HUDEP-2 (cell line): ENCODE data around the gene MESP2.
"Not testable (repeated sequence)": the region's sequence is repeated elsewhere in the genome, so short reads cannot be mapped to it uniquely, and the experiment has no call there.

ENCODE experiments used
- DNase-seq, 76 experiments: peaks; one replicate each; lab custom pipeline; 2025; ENCODE audit not compliant: unreplicated experiment in 76 of 76; lab: John Stamatoyannopoulos, UW

MESP2 gene

DNA sequence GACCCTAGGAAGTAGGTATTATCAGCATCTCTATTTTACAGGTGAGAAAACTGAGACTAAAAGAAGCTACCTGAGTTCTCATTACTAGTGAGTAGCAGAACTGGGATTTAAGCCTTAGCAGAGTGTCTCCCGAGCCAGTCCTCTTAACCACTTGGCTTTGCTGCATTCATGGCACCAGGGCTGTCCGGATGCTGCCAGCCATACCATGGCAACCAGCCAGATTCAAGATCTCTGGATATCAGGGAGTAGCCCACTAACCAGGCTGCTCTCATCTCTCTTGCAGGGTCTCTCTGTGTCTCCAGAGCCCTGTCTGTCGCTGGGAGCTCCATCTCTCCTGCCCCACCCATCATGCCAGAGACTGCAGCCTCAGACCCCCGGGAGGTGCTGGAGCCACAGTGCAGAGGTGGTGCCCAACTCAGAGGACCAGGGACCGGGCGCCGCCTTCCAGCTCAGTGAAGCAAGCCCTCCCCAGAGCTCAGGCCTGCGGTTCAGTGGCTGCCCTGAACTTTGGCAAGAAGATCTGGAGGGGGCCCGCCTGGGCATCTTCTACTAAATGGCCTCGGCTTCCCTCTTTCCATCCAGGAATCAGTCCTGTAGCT, 1.7 kb downstream of the MESP2 start:
- DNase-seq = peak in 24 of 76 experiments; percentile 8 to 42 (median 22)

DNA sequence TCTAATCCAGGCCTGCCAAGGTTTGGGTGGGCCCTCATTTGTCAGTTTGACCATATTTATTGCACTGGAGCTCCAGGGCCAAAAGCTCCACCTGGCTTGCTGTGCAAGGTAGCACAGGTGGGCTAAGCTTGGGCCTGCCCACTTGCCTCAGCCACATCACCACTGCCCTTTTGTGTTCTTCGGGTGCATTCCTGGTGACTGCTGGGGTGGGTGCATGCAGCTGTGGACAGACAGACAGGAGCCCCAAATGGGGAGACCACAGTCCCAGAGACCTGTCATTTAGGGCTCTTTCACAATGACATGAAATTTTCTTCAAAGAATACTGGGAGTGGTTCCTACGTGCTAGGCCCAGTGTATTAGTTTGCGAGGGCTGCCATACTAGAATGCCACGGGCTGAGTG, 2.7 kb downstream of the MESP2 start:
- no peak for DNase-seq

DNA sequence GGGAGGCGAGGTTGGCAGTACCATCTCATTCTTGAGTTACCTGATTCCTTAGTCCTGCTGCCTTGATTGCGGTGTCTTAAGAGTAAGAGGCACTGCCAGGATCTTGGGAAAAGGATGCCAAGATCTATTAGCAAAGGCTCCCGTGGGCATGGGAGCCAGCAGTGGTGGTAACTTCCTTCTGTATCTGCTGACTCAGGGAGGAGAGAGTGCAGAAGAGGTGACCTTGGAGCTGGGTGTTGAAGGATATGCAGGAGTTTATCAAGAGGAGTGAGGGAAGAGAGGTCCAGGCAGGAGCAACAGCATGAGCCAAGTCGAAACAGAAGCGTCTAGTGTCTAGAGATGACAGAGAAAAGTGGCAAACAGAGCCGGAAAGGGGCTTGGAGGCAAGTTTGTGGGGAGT, 4.5 kb downstream of the MESP2 start:
- no peak for DNase-seq

DNA sequence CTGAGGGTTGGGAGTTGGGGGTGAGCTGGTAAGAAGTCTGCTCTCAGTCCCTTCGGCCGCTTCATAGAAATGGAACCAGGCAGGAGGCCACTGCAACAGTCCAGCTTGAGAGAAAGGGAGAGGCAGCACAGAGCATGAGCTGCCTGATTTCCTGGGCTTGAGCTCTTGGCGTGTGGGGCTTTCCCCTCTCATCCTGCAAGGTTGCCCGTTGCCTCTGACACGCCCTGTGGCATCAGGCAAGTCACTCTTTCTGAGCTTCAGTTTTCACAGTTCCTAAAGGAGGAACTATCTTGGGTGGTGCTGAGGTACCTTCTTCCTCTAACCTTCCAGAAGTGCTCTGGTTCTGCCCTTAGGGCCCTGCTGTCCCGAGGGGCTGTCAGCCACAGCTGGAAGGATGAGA, 4.9 kb downstream of the MESP2 start:
- peak in 4 of 76 experiments; percentile 7 to 21 (median 9) for DNase-seq

DNA sequence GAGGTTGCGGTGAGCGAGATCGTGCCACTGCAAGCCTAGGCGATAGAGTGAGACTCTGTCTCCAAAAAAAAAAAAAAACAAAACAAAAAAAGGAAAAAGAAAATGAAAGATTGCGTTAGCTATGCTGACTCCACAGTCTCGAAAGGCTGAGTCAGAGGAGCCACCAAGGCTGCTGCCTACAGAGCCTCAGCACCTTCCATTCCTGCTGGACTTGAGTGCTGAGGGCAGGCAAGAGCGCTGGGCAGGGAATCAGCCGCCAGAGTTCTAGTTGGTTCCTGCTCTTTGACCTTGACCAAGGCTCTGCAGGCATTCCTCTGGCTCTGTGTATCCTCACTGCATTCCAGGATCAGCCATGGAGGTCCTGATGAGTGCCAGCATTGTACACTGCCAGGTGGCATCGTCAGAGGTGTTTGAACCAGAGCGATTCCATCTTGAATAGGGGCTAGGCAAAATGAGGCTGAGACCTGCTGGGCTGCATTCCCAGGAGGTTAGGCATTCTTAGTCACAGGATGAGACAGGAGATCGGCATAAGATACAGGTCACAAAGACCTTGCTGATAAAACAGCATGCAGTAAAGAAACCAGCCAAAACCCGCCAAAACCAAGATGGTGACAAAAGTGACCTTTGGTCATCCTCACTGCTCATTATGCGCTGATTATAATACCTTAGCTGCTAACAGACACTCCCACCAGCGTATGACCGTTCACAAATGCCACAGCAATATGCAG, 5.9 kb downstream of the MESP2 start:
- DNase-seq = no peak

DNA sequence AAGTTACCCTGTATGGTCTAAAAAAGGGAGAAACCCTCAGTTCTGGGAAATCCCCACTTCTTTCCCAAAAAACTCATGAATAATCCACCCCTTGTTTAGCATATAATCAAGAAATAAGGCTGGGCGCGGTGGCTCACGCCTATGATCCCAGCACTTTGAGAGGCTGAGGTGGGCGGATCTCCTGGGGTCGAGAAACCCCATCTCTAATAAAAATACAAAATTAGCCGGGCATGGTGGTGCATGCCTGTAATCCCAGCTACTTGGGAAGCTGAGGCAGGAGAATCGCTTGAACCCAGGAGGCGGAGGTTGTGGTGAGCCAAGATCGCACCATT, 6.5 kb downstream of the MESP2 start:
- not testable (repeated sequence) for DNase-seq

DNA sequence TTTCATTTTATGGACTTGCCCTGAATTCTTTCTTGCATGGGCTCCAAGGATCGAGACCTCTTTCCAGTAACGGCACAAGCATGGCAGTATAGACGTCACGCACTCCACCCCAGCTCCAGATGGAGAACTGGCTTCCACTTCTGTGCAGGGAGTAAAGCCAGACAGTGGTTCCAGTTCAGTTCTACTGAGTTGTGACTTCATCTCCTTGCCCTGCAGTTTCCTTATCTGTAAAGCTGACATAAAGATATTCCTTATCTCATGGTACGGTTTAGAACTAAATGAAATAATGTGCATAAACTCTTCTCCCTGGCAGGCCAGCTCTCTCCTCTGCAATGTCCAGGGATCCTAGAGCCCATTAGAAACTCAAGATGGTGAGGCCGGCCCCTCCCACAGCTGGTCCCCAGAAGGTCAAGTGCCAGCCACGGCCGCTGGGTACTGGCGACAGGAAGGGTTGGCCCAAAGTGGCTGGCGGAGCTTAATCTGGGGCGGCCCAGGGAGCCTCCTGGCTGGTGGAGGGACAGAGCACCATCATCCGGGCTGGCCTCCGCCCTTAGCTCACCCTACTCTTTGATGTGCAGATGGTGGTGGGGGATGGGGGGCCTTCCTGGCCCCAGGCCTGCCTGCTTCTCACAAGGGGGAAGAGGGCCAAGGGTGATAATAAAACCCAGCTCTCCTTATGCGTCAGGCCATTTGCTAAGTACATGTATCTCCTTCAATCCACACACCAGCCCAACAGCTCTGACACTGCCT, 7.2 kb downstream of the MESP2 start:
- peak in 74 of 76 experiments; percentile 40 to 93 (median 83) for DNase-seq

DNA sequence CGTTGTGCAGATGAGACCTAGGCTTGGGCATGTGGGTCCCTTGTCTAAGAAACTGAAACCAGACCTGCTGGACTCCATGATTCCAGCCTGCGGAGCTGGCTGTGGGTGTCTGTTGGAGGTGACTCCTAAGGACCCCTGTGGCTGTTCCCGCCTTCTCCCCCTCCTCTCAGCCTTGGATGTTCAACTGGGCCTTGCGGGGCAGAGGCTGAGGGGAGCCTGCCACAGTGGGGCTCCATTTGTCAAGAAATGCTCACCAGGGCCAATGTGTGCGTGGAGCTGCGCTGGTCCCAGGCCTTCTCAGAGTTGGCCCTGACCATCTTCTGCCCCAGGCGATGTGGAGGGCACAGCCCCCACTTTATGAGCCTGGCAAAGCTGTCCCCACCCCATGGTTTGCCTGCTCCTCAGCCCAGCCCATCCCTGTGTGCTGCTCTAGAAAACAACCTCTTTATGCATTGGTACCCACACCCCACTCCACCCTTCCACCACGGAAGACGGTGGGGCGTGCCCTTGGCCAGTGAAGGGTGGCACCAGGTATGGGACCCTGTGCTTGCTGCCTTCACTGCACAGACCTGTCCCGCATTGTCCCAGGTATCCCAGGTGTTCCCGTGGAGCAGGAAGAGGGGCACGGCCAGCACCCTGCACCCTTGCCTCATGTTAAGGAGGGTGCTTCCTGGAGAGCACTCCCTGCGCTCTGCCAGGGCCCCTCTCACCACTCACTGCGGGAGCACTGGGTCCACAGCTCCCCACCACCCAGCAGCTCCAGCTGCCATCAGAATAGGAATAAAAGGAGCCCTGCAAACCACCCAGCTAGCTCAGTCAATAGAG, 7.9 kb downstream of the MESP2 start:
- DNase-seq = peak in 1 of 76 experiments; percentile 69

DNA sequence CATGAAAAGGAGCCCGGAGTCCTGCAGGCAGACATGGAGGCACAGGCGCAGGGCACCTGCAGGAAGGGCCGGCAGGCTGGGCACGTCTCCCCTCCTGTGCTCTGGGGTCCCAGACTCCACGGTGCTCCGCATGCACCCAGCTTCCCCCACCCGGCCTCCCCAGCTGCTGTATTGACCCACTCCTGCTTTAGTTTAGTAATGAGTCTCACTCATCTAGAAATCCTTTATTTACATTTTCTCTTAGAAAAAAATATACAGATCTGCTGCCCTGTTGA, 8.5 kb downstream of the MESP2 start:
- no peak for DNase-seq

DNA sequence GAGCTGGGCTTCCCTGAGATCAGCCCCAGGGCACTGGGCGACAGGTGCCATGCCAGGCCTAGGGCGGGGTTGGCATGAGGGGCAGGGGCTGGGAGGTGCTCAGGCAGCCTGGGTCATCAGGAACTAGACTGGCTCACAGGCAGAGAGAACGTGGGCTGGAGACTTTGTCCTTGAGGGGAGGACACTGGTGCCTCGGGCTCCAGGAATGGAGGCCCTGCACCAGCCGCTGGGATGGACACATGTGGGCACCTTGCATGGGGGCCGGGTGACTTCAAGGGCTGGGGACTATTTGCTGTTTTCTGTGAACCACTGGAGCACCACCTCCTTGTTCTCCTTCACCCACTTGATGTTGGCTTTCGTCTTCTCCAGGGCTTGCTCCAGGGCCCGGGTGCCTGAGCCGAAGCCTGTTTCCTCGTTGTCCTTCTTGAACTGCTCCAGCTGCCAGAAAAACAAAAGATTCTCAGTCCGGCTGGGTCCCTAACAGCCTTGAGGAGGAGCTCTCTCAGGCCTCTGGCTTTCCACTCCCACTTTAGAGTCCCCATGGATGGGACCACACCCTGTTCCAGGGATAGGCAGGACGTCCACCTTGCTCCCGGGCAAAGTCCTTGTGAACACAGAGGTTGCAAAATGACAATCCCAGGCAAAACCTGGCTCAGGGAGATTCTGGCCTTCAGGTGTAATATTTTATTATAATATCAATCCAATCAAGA, 9.1 kb downstream of the MESP2 start:
- DNase-seq = no peak

DNA sequence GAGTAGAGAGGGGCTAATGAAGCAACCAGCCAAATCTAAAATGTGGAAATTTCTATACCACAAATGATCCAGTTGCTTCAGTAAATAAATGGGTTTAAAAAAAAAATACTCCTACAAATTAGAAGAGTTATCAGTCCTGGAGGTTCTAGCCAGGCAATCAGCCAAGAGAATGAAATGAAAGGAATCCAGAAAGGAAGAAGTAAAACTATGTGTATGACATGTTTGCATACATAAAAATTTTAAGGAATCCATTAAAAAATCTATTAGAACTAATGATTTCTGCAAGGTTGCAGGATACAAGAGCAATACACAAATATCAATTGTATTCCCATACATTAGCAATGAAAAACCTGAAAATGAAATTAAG, 9.6 kb downstream of the MESP2 start:
- no peak for DNase-seq

DNA sequence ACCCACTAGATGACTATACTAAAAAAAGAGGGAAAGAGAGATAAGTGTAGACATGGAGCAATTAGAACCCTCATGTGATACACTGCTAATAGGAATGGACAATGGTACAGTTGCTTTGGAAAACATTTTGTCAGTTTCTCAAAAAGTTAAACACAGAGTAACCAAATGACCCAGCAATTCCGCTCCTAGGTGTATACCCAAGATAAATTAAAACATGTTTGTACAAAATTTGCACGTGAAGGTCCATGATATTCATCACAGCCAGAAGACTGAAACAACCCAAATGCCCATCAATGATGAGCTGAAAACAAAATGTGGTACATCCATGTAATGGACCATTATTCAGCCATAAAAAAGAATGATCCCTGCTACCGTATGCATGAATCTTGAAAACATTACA, 11.8 kb downstream of the MESP2 start:
- no peak for DNase-seq

DNA sequence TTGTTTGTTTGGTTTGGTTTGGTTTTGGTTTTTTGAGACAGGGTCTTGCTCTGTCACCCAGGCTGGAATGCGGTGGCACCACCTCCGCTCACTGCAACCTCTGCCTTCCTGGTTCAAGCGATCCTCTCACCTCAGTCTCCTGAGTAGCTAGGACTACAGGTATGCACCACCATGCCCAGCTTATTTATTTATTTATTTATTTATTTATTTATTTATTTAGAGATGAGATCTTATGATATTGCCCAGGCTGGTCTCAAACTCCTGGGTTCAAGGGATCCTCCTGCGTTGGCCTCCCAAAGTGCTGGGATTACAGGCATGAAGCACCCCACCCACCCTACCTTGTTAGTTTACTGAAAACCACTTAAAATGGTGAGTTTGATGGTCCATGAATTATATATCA, 12.5 kb downstream of the MESP2 start:
- not testable (repeated sequence) for DNase-seq

DNA sequence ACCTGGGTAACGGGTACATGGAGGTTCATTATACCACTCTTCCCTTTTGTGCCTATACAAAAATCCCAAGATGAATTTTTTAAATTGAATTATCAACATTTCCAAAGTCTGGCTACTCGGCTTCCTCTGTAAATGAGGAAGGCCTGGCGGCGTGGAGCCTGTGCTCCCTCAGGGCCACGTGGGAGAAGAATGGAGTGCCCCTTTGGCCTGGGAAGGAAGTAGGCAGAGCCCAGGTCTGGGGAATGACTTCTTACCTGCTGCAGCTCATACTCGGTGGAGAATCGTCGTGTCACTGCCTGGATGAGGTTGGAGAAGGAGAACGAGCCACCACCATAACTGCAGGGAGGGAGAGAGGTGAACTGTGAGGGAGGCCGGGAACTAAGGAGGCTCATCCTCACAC, 14.1 kb downstream of the MESP2 start:
- no peak for DNase-seq

DNA sequence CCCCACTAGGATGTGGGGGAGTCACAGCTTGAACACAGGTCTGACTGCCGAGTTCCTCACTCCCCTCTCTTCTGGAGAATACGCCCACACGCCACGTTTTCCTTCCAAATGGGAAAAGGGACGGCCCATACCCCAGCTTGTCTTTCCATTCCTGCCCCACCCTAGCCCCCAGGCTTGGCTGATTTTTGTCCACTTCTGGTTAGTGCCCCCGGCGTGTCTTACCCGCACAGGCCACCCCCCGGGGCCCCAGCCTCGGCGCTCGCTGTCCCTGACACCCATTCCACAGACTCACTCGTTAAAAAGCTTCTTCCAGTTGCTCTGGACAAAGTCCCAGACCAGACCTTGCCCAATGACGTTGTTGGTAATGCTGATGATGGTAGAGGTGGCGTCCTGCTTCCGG, 14.5 kb downstream of the MESP2 start:
- DNase-seq = no peak

DNA sequence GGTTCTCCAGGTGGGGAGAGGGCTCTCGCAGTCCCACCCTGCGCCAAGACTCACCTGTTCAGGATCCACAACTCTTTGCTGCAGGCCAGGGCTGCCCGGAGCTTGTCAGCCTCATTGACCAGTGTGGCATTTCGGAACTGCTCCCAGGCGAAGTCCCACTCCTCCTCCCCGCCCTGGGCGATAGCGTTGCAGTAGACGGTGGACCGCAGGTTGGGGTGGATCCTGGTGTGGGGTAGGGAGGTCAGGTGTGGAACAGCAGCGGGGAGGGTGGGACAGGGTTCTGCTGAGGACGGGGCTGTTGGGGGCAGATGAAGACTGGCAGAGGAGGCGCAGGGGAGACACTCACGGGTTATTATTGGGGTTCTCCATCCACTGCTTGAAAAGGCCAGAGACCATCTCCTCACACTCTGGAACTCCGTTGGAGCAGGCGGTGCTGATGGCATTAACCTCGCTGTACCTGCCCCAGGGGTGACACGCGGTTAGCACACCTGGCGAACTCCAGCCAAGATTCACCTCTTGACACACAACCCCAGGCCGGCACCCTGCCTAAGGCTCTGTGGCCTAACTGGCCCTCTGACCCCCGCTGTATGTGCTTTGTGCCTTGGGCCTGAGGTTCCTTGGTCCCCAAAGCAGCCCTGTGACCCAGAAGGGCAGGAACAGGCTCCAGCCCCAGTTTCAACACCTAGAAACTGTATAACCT, 16.1 kb downstream of the MESP2 start:
- DNase-seq = no peak

DNA sequence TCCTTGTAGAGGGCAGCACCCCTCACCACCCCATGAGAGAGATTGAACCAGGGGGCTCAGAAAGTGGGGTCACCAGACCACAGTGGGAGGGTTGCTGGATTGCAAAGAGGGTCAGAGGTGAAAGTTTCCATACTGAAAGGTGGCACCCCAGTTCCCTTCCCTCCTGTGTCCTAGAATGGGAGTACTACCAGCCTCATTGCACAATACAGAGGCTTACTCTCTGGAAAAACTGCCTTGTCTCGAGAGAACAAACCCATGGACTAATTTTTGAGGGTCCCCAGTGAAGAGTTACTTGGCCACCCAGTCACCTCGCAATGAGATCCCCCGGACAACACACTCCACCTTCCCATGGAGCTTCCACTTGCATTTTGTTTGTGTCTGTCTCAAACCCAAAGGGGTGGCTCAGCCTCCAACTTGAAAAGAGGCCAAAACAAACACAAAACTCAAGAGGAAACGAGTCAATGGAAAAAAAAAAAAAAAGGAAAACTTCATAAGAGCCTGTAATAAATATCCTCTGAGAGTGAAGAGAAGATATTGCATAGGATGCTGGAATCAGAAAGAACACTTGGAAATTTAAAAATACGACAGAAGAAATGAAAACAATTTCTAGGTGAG, 18.6 kb downstream of the MESP2 start:
- no peak for DNase-seq

DNA sequence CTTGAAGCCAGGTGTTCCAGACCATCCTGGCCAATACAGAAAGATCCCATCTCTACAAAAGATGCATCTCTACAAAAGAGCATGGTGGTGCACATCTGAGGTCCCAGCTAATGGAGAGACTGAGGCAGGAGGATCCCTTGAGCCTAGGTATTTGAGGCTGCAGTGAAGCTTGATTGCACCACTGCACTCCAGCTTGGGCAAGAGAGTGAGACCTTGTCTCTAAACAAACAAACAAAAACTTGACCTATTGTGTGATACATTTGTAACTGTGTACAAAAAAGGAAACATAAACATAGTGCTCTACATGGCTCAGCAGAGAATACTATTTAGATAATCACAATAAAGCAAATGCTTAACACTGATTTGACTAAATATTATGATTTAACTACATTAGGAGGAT, 19.9 kb downstream of the MESP2 start:
- no peak for DNase-seq

DNA sequence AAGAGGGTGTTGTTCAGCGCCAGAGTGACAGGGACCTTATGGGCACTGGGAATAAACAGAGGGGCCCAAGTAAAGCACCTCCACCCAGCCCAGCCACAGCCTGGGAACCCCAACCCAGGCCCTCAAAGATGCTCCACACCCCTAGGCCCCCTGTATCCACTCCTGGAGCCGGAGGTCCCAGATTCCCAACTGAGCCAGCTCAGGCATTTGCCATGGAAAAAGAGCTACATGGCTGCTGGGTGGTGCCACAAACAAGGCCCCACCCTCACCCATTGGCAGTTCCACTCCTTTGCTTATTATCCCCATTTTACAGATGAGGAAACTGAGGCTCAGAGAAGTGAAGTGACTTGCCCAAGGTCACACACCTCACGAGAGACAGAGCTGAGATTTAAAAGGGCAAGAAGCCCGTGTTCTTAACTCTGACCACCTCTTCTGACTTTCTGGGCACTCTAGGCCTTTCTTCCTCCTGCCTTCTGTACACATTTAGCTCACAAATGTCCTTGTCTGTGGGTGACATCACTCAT, 21.6 kb downstream of the MESP2 start:
- no peak for DNase-seq
